SK-N-SH (cell line): ENCODE results near the gene RASA3. TPM values are rescaled to one million over a fixed set of nuclear protein-coding genes. Genes with fewer than 3 reads are reported as not detected.

Source experiments
- CTCF ChIA-PET: fragments of 300-600, 350-600 bp; formaldehyde crosslinking; extraction: SDS; loops from one replicate; lab custom pipeline; 2021; lab: Yijun Ruan, JAX
- POLR2A ChIA-PET: fragments of 350-600 bp; sonication (Branson Sonifier 250); formaldehyde crosslinking; extraction: SDS; loops from one replicate; lab custom pipeline; 2020; ENCODE audit warnings: antibody characterized with exemption, inconsistent platforms; lab: Yijun Ruan, JAX
- DNase-seq: peaks from one replicate; pipeline ENCODE4 v3.0.0; 2012
- H2AFZ ChIP-seq: fragments of 200-600 bp; sonication (generic); 2 replicates; pipeline ENCODE4 v1.8.1; 2016; ENCODE audit warnings: antibody characterized with exemption, mild to moderate bottlenecking, low read depth
- H3F3A ChIP-seq: fragments of 200-600 bp; sonication (generic); replicated peaks from 2 replicates; pipeline ENCODE3; 2016; ENCODE audit warnings: antibody characterized with exemption, mild to moderate bottlenecking; ENCODE audit not compliant: insufficient read depth
- H3K27ac ChIP-seq, 2 experiments: fragments of 200-500 bp in 1 of 2; fragments of 200-600 bp in 1 of 2; sonication (Bioruptor generic) in 1 of 2; sonication (generic), shearing (Covaris generic) in 1 of 2; 2 replicates each; pipeline versions ENCODE4 v1.5.1 to v1.6.1; 2014 to 2016; ENCODE audit warnings: low read depth in 2 of 2, inconsistent platforms in 1 of 2, low read length in 1 of 2, mild to moderate bottlenecking in 1 of 2, mixed read lengths in 1 of 2
- H3K27me3 ChIP-seq: fragments of 200-600 bp; sonication (generic), shearing (Covaris generic); 2 replicates; pipeline ENCODE4 v1.6.1; 2016; ENCODE audit warnings: mixed run types; ENCODE audit not compliant: insufficient read depth
- H3K36me3 ChIP-seq, 2 experiments: fragments of 200-500 bp in 1 of 2; fragments of 200-600 bp in 1 of 2; sonication (Bioruptor generic) in 1 of 2; sonication (generic) in 1 of 2; replicated peaks in 1 of 2; 2 replicates each; pipeline versions ENCODE3 to v1.5.1; 2014 to 2016; ENCODE audit warnings: low read length in 1 of 2, mild to moderate bottlenecking in 1 of 2; ENCODE audit not compliant: insufficient read depth in 2 of 2, control insufficient read depth in 1 of 2
- H3K4me1 ChIP-seq, 2 experiments: fragments of 200-500 bp in 1 of 2; fragments of 200-600 bp in 1 of 2; sonication (Bioruptor generic) in 1 of 2; sonication (generic), shearing (Covaris generic) in 1 of 2; 2 replicates each; pipeline versions ENCODE4 v1.5.1 to v1.6.1; 2014 to 2016; ENCODE audit warnings: low read depth in 1 of 2, low read length in 1 of 2, mixed run types in 1 of 2; ENCODE audit not compliant: insufficient read depth in 2 of 2, control insufficient read depth in 1 of 2
- H3K4me2 ChIP-seq: fragments of 200-600 bp; sonication (generic), shearing (Covaris generic); 2 replicates; pipeline ENCODE4 v1.6.1; 2017; ENCODE audit warnings: mixed run types
- H3K4me3 ChIP-seq, 2 experiments: fragments of 200-500 bp in 1 of 2; fragments of 200-600 bp in 1 of 2; sonication (Bioruptor generic) in 1 of 2; sonication (generic), shearing (Covaris generic) in 1 of 2; 2 replicates each; pipeline versions ENCODE4 v1.5.1 to v1.8.1; 2014 to 2016; ENCODE audit warnings: low read depth in 2 of 2, inconsistent platforms in 1 of 2, low read length in 1 of 2, mild to moderate bottlenecking in 1 of 2, mixed read lengths in 1 of 2, moderate library complexity in 1 of 2
- H3K79me2 ChIP-seq: fragments of 200-600 bp; sonication (generic); 2 replicates; pipeline ENCODE4 v1.8.1; 2017; ENCODE audit warnings: mild to moderate bottlenecking; ENCODE audit not compliant: insufficient read depth
- H3K9ac ChIP-seq: fragments of 200-600 bp; sonication (generic); 2 replicates; pipeline ENCODE4 v1.6.1; 2017; ENCODE audit warnings: mixed run types
- H3K9me2 ChIP-seq: fragments of 200-600 bp; sonication (generic); 2 replicates; pipeline ENCODE4 v1.6.1; 2017; ENCODE audit warnings: mixed run types
- H3K9me3 ChIP-seq: fragments of 200-600 bp; sonication (generic); 2 replicates; pipeline ENCODE4 v1.6.1; 2017; ENCODE audit warnings: mixed run types, mild to moderate bottlenecking, moderate library complexity
- H4K20me1 ChIP-seq: fragments of 200-600 bp; sonication (generic); 2 replicates; pipeline ENCODE4 v1.6.1; 2017; ENCODE audit warnings: mild to moderate bottlenecking, mixed run types; ENCODE audit not compliant: insufficient read depth
- CHD2 ChIP-seq: fragments of 150-350 bp; IDR thresholded peaks from 2 replicates; pipeline ENCODE4 v1.6.1; 2018; ENCODE audit warnings: low read length; ENCODE audit not compliant: partially characterized antibody
- ELF1 ChIP-seq: IDR thresholded peaks from 2 replicates; pipeline ENCODE4 v1.4.0; 2012
- EP300 ChIP-seq, 2 experiments: IDR thresholded peaks; 2 replicates each; pipeline versions ENCODE4 v1.4.0 to v1.6.1; 2012; ENCODE audit warnings: borderline replicate concordance in 1 of 2, low read depth in 1 of 2, low read length in 1 of 2
- EZH2phosphoT487 ChIP-seq: fragments of 200-600 bp; sonication (generic); IDR thresholded peaks from 2 replicates; pipeline ENCODE4 v1.6.1; 2017; ENCODE audit warnings: low read depth, mixed run types, mild to moderate bottlenecking, antibody characterized with exemption, moderate library complexity, borderline replicate concordance
- FOXJ3 ChIP-seq: sonication (generic); formaldehyde crosslinking; IDR thresholded peaks from 2 replicates; pipeline ENCODE4 v1.5.1; 2020; ENCODE audit warnings: mild to moderate bottlenecking, missing genetic modification reagents
- GABPA ChIP-seq: IDR thresholded peaks from 2 replicates; pipeline ENCODE4 v1.4.0; 2012; ENCODE audit warnings: low read depth, mild to moderate bottlenecking
- GATA2 ChIP-seq: sonication (generic); formaldehyde crosslinking; IDR thresholded peaks from 2 replicates; pipeline ENCODE4 v1.5.0; 2020; ENCODE audit warnings: mild to moderate bottlenecking, missing genetic modification reagents
- MAX ChIP-seq: IDR thresholded peaks from 2 replicates; pipeline ENCODE4 v1.4.0; 2012; ENCODE audit warnings: low read depth
- MEF2A ChIP-seq: IDR thresholded peaks from 2 replicates; pipeline ENCODE4 v1.4.0; 2012; ENCODE audit warnings: low read depth, borderline replicate concordance
- MXI1 ChIP-seq: IDR thresholded peaks from 2 replicates; pipeline ENCODE4 v1.6.1; 2012; ENCODE audit warnings: mild to moderate bottlenecking, low read depth, low read length, improper control_type of control experiment
- NFIC ChIP-seq: IDR thresholded peaks from 2 replicates; pipeline ENCODE4 v1.4.0; 2012; ENCODE audit warnings: borderline replicate concordance
- PBX3 ChIP-seq: IDR thresholded peaks from 2 replicates; pipeline ENCODE4; 2012
- RCOR1 ChIP-seq: fragments of 150-350 bp; IDR thresholded peaks from 2 replicates; pipeline ENCODE4 v1.6.1; 2017; ENCODE audit warnings: antibody characterized with exemption, low read length
- RFX5 ChIP-seq: IDR thresholded peaks from 2 replicates; pipeline ENCODE4 v1.6.1; 2012; ENCODE audit warnings: mild to moderate bottlenecking, improper control_type of control experiment, low read length
- RXRA ChIP-seq: IDR thresholded peaks from 2 replicates; pipeline ENCODE4 v1.4.0; 2012; ENCODE audit warnings: low read depth, mild to moderate bottlenecking, borderline replicate concordance
- SIN3A ChIP-seq: IDR thresholded peaks from 2 replicates; pipeline ENCODE4 v1.6.1; 2012; ENCODE audit warnings: low read depth, mild to moderate bottlenecking, low read length, moderate library complexity, borderline replicate concordance
- TCF12 ChIP-seq: IDR thresholded peaks from 2 replicates; pipeline ENCODE4 v1.4.0; 2012
- USF1 ChIP-seq: IDR thresholded peaks from 2 replicates; pipeline ENCODE4 v1.4.0; 2012; ENCODE audit warnings: low read depth, borderline replicate concordance
- ZBTB33 ChIP-seq: IDR thresholded peaks from 2 replicates; pipeline ENCODE4 v1.4.0; 2012; ENCODE audit warnings: low read depth, borderline replicate concordance
- WGBS: methylation state at CpG from one replicate; pipeline ENCODE4 v1.1.6; 2017; ENCODE audit warnings: low lambda C conversion rate; 5-methylcytosine and 5-hydroxymethylcytosine counted together
- polyA plus RNA-seq, 3 experiments: library from polyadenylated mRNA; depleted of rRNA; stranded (reverse); fragments of >200 nt; gene quantifications; 2 replicates each; pipeline ENCODE4 v1.2.3, GENCODE V29; 2012

Gene RASA3
- polyA plus RNA-seq, 1 of the 3 experiments (the other 2 are of a cell fraction), result 25.1 TPM

GRCh38 chr13:114121031-114121430, 11.4 kb downstream of the RASA3 start (continued):
- TF ChIP-seq RXRA, result no peak
- TF ChIP-seq EP300 (IDR thresholded peaks at IDR 0.05; ENCODE audit: borderline replicate concordance in 1 of 2, low read depth in 1 of 2, low read length in 1 of 2), result no peak
- TF ChIP-seq ZBTB33, result no peak
- TF ChIP-seq GATA2 (CRISPR knock-in tag), result no peak
- TF ChIP-seq SIN3A, result no peak

- peaks cover 76% of the 10 kb centered on the region for H3K79me2 ChIP-seq
- peak overlapping the region; percentile 43; the same call in 1 of the 2 replicates for H3K9ac ChIP-seq
- H3K4me2 ChIP-seq, result peak overlapping the region; percentile 55; the same call in 1 of the 2 replicates
- no peaks in the 10 kb centered on the region for H3K27me3 ChIP-seq
- H3K36me3 ChIP-seq, result peaks cover 0 to 5% of the 10 kb centered on the region in 2 experiments
- H3K9me2 ChIP-seq, result no peaks in the 10 kb centered on the region
- WGBS, result 70% methylated on average over 8 of the region's 10 CpGs
- no peak for TF ChIP-seq FOXJ3 (CRISPR knock-in tag)
- TF ChIP-seq PBX3, result no peak
- TF ChIP-seq EZH2phosphoT487, result no peak
- TF ChIP-seq EP300 (IDR thresholded peaks at IDR 0.05; ENCODE audit: borderline replicate concordance in 1 of 2, low read depth in 1 of 2, low read length in 1 of 2), result no peak
- no peak for TF ChIP-seq RXRA
- DNase-seq, result peak; percentile 68
- peaks cover 42% of the 10 kb centered on the region for H3F3A ChIP-seq
- CTCF ChIA-PET, result no interaction called here
- H3K4me1 ChIP-seq, result peaks cover 30 to 41% of the 10 kb centered on the region in 2 experiments; a peak in 3 of 4 replicates
- no peak overlapping the region for H2AFZ ChIP-seq
- H3K9me3 ChIP-seq, result no peaks in the 10 kb centered on the region
- peaks cover 4% of the 10 kb centered on the region for H4K20me1 ChIP-seq
- H3K4me3 ChIP-seq, result no peak overlapping the region
- H3K27ac ChIP-seq, result peak overlapping the region; percentile 80 to 83
- POLR2A ChIA-PET, result no interaction called here
These were observed 11.8 kb downstream of the RASA3 start for GRCh38 chr13:114120591-114121011.

GRCh38 chr13:114119196-114119595, 13.2 kb downstream of the RASA3 start:
- POLR2A ChIA-PET, result no interaction called here
- H3K9me3 ChIP-seq, result no peaks in the 10 kb centered on the region
- H3K4me2 ChIP-seq, result peak overlapping the region; percentile 81
- no peaks in the 10 kb centered on the region for H3K36me3 ChIP-seq
- peak overlapping the region in 1 of 2 experiments; percentile 57 for H3K4me3 ChIP-seq
- H3K79me2 ChIP-seq, result peaks cover 76% of the 10 kb centered on the region
- H3K27me3 ChIP-seq, result no peaks in the 10 kb centered on the region
- CTCF ChIA-PET, result no interaction called here
- WGBS, result under 1% methylated on average over 9 of the region's 14 CpGs
- H3K4me1 ChIP-seq, result peaks cover 37 to 39% of the 10 kb centered on the region in 2 experiments; a peak in 3 of 4 replicates
- H3K9ac ChIP-seq, result peak overlapping the region; percentile 77; the same call in 1 of the 2 replicates
- H2AFZ ChIP-seq, result no peak overlapping the region
- H4K20me1 ChIP-seq, result no peaks in the 10 kb centered on the region
- H3K9me2 ChIP-seq, result no peaks in the 10 kb centered on the region
- DNase-seq, result peak; percentile 65
- peaks cover 38% of the 10 kb centered on the region for H3F3A ChIP-seq
- peak overlapping the region; percentile 91 to 98 for H3K27ac ChIP-seq
- no peak for TF ChIP-seq USF1
- no peak for TF ChIP-seq MXI1
- TF ChIP-seq ELF1, result no peak
- no peak for TF ChIP-seq RFX5
- no peak for TF ChIP-seq NFIC
- peak; percentile 81 for TF ChIP-seq TCF12
- TF ChIP-seq CHD2, result no peak
- no peak for TF ChIP-seq RCOR1
- peak; percentile 60 for TF ChIP-seq MAX
- TF ChIP-seq PBX3, result peak; percentile 55
- no peak for TF ChIP-seq GATA2 (CRISPR knock-in tag)
- no peak for TF ChIP-seq MEF2A
- 0 out of 2 replicates have a peak, but pooled peaks have one; percentile 47 for TF ChIP-seq GABPA
- no peak; the same call in 1 of the 2 replicates for TF ChIP-seq RXRA
